Femur (tissue), 1 donor: ENCODE measurements around the gene CD55.
"Not testable (repeated sequence)": the region's sequence is repeated elsewhere in the genome, so short reads cannot be mapped to it uniquely, and the experiment has no call there.

Experiments used
- DNase-seq: peaks from one replicate; pipeline ENCODE4 v3.0.0-alpha.2; 2017

CD55 gene

DNA sequence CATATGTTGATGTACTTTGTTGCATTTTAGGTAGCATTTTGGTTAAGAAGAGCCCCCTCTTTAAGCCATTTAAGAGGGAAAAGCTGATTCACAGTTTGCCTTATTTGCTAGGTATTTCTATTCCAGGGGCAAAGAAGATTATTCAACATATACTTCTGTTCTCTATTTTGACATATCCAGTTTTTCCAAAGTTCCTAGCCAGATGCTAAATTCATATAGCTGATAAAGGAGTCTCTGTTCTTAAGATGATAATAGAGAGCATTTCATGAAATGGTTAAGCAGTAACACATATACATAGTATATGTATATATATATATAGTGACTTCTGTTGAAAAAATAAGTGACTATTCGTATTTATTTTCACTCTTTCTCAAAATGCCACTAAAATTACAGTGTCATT is 15.5 kb upstream of the CD55 start:
- no peak for DNase-seq

DNA sequence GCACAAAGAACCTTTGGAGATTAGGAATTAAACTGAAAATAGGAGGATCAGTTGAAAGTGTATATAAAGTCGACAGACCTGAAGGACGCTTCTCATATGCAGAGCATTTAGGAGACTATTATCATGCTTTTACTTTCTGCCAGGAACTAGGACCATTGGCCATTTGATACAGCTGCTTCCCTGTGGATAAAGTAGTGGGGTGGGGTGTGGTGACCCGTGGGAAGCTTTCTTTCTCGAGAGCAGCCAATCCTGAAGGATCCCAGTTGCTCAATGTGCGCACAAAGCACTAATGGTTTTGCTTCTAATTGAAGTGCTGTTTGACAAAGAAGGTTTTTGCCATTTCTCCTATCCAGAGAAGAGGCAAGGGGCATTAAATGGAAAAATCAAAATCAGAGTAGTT is 14.9 kb upstream of the CD55 start:
- DNase-seq = no peak

DNA sequence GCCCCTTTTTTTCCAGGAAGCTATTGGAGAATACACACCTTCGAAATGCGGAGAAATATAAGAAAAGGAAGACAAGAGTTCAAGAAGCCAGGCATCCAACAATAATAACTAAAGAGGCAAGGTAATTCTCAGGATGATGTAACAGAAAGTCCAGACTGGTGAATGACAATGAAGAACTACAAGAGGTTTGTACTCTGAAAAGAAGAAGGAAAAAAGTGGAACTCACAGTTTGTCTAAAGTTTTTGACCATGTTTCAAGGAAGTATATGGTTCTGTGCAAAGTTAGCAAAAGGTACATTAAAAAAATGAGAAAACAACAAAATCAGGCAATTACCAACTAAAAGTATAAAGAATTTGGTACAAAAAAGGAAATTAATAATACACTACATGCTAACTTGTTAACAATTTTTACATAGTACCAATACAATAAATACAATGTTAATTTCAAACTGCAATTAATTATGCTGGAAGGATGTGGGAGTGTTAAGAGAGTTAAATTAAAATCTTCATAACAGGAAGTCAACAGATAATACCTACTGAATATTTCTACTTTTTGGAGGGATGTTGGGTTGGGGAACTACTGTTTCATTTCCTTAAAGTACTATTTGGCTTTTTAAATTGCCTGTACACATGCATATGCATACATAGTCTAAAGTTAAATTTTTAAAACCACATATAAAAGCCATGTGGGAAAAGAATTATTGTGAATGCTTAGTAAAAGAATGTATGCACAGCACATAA is 12.9 kb upstream of the CD55 start:
- no peak for DNase-seq

DNA sequence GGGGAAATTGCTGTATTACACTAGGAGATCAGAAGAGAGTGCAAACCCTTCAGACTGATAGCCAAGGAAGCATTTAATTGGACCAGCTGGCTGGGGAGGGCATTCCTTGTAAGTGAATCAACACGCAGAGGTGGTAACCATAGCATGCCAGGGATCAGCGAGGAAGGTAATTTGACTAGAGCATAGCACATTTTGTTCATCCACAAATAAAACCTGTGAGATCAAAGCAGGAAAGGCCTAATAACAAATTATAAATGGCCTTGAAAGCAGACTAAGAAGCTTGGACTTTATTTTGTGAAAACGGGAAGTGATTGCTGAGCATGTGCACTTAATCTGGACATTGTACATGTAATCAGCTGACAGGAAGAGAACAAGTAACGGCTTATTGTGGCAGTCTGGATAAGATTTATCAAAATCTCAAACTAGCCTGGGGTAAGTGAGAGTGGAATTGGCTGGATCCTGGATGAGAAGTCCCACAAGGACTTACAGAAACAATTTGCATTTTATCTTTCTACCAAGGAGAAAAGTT is 11.7 kb upstream of the CD55 start:
- no peak for DNase-seq

DNA sequence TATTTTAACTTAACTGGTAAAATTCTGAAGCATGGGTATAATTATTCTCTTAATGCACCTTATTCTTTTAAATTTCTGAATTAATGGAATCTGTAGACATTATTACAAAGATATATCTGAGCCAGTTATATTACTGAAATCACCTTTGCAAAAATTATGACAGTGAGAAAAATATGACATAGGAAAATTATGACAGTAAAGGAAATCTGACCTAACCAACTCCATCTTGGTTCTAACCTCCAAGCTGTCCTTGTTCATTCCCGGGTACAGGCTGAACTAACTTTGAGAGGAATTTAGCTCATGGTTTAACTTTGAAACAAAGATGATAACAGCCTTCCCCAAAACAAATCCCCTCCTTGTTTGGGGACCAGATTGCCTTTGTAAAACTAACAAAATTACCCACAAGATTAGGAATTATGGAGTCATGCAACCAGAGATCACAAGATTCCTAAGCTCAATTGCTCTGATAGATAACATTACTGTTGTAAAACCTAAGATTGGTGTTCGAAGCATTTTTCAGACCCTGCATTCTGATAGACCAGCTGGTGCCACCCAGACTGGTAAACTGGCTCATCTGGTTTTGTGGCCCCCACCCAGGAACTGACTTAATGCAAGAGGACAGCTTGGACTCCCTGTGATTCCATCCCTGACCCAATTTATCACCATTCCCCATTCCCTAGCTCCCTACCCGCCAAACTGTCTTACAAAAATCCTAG is 9.4 kb upstream of the CD55 start:
- DNase-seq = no peak

DNA sequence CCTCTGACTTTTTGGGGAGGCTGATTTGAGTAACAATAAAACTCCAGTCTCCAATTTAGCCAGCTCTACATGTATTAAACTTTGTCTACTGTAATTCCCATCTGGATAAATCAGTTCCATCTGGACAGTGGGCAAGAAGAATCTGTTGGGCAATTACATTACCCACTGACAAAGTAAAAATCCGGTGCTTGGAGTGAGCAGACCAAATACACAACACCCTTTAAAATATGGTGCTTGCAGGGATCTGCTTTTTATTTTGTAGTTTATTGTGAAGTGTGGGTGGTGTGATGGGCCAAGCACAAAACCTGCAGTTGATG is 8.9 kb upstream of the CD55 start:
- no peak for DNase-seq

DNA sequence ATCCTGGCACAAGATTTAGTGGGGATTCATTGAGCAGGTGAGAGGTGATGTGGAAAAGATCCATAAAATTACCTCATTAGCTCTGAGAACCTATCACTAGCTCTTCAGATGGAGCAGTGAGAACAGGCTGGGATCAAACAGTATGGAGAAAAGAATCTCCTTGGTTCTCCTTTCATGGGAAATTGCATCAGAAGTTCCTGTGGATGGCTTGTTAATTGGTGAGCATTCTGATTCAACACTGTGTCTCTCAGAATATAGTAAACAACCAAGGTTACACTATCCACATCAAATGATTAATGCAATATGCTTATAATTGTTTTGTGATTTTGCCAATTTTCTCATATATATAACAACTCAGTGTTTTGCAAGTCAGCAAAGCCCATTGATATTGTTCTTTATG is 8.3 kb upstream of the CD55 start:
- DNase-seq = no peak

DNA sequence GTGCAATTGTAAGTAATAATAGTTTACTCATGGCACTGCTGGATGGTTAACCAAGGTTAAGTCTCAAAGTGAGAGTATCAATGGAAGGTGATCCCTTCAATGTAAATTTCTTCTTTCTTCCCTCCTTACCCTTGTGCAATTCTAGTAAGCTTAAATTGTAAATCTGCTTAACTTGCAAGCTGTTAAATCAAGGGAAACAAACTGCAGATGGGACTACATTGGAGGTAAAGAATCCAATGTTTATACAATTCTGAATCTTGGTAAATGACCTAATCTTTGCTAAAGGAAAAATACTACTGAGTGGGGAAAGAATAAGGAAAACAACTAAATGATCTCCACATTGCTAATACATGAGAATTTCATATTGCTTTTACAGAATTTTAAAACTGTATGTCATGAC is 6.7 kb upstream of the CD55 start:
- DNase-seq = no peak

DNA sequence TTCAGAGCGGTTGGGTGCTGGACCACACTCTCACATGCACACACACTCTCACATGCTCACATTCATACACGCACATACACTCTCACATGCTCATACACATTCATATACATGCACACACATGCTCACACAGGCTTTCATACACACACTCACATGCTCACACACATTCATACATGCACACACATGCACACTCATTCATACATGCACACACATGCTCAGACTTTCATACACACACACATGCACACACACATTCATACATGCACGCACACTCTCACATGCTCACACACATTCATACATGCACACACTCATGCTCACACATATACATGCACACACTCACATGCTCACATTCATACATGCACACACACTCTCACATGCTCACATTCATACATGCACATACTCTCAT is 6.0 kb upstream of the CD55 start:
- DNase-seq = no peak

DNA sequence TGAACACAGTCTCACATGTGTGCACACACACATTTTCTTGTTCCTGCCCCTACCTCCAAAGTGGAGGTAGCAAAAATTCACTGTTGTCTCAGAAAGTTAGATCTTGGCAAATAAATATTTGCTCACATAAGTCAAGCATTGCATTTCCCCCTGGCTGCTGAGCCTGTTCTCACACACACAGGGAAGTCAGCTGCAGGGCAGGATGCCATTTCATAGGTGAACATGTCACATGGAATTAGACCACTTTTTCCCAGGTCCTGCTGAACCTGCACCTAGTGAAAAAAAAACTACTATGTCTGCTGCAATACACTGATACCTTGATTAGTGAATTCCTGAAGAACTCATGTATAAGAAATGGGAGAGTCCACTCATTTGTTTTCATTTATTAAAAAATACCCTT is 5.3 kb upstream of the CD55 start:
- no peak for DNase-seq

DNA sequence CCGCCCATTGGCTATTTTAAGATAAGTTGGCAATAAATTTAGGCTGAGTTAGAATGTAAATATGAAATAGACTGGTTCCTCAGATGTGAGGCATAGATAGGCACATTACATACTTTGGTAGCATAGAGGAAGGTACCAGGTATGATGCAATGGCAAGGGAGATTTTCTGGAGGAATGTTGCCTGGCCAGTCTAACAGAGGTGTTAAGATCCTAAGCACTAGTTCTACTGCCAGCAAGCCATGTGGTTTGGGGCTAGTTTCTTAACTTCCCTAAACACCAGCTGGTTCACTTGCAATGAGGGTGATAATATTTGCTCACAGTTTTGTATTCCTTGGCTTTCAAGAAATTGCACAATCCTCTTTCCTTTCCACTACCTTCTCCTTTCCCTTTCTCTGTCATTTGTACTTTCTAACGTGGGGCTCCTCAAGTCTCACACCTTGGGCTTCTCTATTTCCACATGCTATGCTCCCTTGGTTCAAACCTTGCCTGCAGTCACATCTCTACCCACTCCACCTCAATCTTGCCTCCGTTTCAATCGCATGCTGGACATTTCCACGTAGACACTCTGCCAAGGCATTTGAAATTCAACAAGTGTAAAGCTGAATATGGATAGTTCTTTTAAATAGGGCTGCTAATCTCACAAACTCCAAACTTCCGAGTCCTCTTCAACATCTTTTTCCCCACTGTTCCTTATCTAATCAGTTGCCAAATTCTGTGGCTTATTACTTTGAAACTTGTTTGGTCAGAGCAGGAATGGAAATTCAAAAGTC is 4.7 kb upstream of the CD55 start:
- no peak for DNase-seq

DNA sequence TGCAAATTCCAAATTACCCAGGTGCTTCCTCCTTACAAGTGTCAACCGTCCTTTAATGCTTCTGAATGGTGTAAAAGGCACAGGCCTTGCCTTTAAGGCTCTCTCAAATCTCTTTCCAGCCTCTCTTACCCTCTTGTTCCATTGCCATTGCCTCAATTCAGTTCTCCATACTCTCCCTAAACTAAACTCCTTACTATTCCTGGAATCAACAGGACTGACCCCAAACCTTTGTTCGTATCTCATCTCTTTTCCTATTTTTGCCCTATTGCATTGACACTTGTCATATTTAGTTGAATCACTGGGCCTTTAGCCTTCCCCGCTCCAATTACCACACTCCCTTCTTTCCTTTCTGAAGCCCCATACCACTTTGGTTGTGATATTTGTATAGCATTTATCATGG is 3.9 kb upstream of the CD55 start:
- DNase-seq = no peak

DNA sequence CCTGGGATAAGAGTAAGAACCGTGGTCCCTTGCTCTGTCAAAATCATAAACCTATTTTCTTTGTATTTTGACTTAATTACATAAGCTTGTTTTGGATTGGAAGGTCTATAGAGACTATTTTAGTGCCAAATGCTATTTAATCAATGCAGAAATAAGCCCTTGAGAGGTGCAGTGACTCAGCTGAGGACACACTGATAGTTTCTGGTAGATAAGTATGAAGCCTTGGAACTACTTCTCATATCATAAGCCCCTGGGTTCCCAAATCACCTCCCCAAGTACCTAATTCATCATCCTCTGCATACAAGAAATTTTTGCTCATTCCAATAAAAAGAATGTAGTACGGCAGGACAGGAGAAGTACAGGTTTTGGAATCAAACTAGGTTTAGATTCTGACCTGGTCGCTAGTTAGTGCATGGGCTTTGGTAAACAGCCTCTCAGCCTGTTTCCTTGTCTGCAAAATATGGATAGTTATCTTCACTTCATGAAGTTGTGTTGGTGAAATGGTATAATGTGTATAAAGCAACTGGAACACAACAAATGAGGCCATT is 3.3 kb upstream of the CD55 start:
- DNase-seq = no peak

DNA sequence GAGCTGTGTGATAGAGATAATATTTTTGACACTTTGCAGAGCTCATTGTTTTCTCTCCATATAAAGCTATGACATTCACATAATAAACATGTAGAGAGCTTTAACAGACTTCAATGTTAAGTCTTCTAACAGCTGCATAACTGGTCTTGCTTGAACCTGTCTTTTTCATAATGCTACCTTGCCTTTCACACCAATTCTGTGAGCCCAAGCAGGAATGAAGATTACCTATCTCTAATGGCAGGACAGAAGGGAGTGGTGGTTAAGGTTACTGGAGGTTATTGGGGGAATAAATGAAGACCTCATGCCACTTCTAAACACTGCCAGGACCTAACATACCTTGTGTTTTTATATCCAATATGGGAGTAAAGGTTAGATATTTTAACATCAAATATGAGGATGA is 2.3 kb upstream of the CD55 start:
- no peak for DNase-seq

DNA sequence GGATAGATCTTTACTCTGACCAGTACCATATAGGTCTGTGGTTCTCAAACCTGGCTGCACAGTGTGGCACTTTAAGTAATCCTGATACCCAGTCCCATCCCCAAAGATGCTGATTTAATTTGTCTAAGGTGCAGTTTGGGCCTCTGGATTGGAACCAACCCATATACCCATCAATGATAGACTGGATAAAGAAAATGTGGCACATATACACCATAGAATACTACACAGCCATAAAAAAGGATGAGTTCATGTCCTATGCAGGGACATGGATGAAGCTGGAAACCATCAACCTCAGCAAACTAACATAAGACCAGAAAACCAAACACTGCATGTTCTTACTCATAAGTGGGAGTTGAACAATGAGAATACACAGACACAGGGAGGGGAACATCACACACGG is 1.4 kb upstream of the CD55 start:
- not testable (repeated sequence) for DNase-seq

DNA sequence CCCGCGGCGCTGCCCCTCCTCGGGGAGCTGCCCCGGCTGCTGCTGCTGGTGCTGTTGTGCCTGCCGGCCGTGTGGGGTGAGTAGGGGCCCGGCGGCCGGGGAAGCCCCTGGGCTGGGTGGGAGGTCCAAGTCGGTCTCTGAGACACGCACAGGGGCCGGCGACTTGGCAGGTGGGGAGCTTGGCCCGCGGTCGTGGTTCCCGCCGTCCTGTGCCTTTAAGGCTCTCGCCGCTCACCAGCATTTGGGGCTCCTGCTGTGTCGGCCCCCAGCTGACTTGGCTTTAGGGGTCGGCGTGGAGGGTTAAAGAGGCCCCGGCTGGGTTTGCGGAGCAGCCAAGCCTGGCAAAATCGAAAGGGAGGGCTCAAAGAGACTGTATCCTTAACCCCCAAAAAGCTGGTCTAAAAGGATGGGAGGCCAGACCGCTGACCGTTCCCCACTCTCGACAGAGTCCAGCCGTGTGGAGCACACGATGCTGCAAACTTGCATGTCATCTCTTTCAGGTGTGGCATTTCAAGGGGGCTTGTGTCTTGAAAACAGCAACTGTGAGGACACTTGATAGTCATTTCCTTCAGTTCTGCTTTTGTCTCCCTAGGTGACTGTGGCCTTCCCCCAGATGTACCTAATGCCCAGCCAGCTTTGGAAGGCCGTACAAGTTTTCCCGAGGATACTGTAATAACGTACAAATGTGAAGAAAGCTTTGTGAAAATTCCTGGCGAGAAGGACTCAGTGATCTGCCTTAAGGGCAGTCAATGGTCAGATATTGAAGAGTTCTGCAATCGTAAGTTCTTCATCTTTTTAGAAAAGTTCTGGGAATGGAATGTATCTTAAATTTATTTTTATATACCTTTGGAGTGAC is 540 bp downstream of the CD55 start:
- DNase-seq = no peak

DNA sequence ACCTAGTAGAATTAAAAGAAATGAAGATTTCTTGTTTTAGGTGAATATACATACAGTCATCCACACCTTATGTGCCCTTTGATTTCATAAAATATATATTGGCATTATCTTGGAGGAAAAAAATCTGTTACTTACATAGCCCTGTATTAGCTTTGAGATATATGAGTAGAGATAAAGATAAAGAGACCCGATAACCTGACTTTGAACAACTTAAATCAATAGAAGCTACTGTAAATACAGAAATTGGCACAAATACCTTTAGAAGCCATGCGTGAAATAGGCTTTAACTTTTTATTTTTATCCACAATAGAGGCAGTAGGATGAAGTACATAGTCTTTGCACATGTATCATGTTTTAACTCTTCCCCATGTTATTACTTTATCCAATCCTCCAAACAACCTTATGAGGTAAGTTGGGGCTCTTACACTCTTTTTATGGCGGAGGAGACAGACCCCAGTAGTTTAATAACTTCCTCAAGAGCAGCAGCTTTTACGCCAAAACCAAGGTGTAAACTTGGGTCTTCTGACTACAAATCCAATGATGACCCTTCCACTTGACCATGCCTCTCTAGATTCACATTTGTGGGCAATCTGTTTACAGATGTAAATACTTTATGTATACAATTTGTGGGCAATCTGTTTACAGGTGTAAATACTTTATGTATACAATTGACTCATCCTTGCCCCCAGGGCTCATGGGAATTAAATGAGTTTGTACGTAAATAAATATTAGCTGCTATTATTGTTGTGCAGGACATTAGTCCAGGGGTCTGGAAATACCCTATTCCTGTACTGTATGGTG is 2.1 kb downstream of the CD55 start:
- DNase-seq = no peak

DNA sequence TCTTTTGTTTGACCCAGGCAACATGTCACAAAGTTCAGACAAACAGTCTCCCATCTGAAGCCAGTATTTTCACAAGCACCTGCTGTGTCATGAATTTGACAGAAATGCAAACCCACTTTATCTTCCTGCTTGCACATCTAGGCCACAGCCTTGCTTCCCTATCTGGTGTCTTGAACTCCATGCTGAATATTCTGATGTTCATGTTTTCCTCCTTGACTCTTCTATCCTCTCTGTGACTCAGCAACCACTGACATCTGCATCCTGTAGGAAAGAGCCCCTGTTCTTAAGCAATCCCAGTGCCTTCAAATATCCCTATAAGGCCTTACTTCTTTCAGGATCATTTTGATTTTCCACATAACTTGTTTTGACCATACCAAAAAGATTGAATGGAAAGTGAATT is 6.5 kb downstream of the CD55 start:
- no peak for DNase-seq

DNA sequence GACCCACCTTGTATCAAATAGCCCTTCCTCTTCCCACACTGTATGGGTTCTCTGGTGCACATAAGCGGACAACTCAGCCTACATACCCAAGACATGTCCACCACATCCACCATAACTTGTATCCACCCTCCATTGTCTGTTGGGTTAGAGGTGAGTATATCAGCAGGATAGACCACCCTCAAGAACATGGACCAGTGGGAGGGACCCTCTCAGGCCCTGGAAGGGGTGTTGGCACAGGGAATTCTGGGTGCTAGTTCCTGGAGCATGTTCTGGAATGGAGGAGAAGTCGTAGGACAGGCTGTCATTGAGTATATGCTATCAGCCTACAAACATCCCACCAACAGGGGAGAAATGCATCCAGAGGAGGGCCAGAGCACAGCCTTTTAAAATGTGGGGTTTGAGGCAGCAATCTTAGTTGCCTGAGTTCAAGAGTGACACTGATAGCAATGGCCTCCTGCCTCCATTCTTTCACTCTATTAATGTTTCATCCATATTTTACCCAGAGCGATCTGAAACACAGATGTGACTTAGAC is 7.5 kb downstream of the CD55 start:
- no peak for DNase-seq

DNA sequence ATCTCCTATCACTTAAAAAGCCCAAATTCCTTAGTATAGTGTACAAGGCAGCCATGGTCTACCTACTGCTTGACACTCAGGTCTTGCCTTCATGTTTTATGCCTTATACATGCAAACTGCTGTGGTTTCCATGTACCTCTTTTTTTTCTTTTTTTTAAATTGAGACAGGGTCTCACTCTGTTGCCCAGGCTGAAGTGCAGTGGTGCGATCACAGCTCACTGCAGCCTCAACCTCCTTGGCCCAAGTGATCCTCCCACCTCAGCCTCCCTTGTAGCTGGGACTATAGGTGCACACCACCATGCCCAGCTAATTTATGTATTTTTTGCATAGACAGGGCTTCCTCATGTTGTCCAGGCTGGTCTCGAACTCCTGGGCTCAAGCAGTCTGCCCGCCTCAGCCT is 8.0 kb downstream of the CD55 start:
- no peak for DNase-seq

DNA sequence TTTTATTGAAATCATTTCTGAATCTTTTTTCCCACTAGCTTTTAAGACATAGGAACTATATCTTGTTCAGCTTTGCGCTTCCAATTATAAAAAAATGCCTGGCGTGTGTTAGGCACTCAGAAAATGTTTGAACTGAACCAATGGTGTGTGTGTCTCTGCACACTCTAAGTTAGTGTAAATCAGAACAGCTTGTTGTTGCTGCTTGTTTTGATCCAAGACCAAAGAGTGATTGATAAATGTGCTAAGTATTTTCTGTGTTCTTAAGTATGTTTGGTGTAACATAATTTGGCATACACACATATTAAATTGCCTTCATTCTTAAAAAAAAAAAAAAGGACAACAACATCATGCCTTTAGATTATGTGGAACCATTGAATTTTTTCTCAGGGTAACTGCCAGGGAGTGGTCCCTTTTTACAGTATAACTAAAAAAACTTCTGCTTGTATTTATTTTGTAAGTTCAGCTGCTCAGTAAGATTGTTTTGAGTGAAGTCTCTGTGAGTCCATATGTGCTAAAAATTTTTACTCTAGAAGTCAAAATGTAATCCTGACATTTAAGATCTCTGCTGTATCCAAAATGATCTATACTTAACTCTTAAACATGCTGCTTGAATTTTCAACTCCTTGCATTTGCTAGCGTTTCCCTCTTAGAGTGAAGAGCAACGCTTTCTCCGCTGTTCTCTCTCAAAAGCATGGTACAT is 8.7 kb downstream of the CD55 start:
- no peak for DNase-seq
